Measurements from ENCODE around the gene RAB31. TPM values are rescaled to one million over a fixed set of nuclear protein-coding genes. Genes with fewer than 3 reads are reported as not detected.

The RAB31 gene
- total and polyA plus RNA-seq, 2 of the 13 experiments (the other 11 are each of a cell fraction or from before 2014, with no cell fraction given) = 1.1 to 1.7 TPM

- no peaks in the 10 kb centered on the region for H3K36me3 ChIP-seq (replicated peaks in 1 of 2; ENCODE audit: control insufficient read depth in 1 of 2, insufficient read depth in 2 of 2, low read length in 2 of 2)
- ATAC-seq (peak; percentile 41; the same call in 1 of the 3 replicates), DNase-seq (ENCODE audit: low spot score) (no peak), FAIRE-seq (no peak)
- no TSS peak for BruUV-seq (replicated peaks)
- CTCF ChIA-PET (ENCODE audit: low intra/inter-chr PET ratio, low total read pairs) = no interaction called here
- intact Hi-C loops (cut with micrococcal nuclease; ENCODE audit: unreplicated experiment) (no loop called here), in situ Hi-C loops (cut with HindIII; ENCODE audit: extremely low pct_ligation_motif_present, low pct_unique_long_range_greater_than_20kb) (no loop called here)
- H3K4me2 ChIP-seq (ENCODE audit: low read depth, low read length) = no peak overlapping the region
- peaks cover under 1% of the 10 kb centered on the region; the same call in 1 of the 2 replicates for H3K4me1 ChIP-seq (ENCODE audit: insufficient read depth, low read length)
- no peaks in the 10 kb centered on the region for H3K27me3 ChIP-seq (ENCODE audit: control insufficient read depth in 1 of 2, insufficient read depth in 2 of 2, low read length in 2 of 2)
- H3K79me2 ChIP-seq (ENCODE audit: insufficient read depth, low read length) = no peaks in the 10 kb centered on the region
- H2AFZ ChIP-seq (ENCODE audit: low read length) = no peak overlapping the region
- no peak overlapping the region for H3K27ac ChIP-seq (ENCODE audit: extremely low read length, insufficient read depth, low read length)
- H3K9me3 ChIP-seq (ENCODE audit: low read length) = no peaks in the 10 kb centered on the region
- POLR2A ChIA-PET = no interaction called here
- TF ChIP-seq JUND (CRISPR knock-in tag; IDR thresholded peaks at IDR 0.05) = no peak
- TF ChIP-seq CTCF (CRISPR knock-in tag; IDR thresholded peaks at IDR 0.05) = 0 out of 2 replicates have a peak, but pooled peaks have one; percentile 18
- no peak for TF ChIP-seq ZNF362 (CRISPR knock-in tag; IDR thresholded peaks at IDR 0.05; ENCODE audit: borderline replicate concordance)
- no peak for TF ChIP-seq ZIK1 (CRISPR knock-in tag; IDR thresholded peaks at IDR 0.05; ENCODE audit: borderline replicate concordance, low read depth)
- TF ChIP-seq ZNF589 (CRISPR knock-in tag; conservative IDR thresholded peaks at IDR 0.05) = no peak
- no peak for TF ChIP-seq ZNF800 (CRISPR knock-in tag; IDR thresholded peaks at IDR 0.05)
- TF ChIP-seq STAG1 (CRISPR knock-in tag; IDR thresholded peaks at IDR 0.05) = 0 out of 2 replicates have a peak, but pooled peaks have one; percentile 20
- no peak for TF ChIP-seq ZNF678 (CRISPR knock-in tag; IDR thresholded peaks at IDR 0.05)
- no peak for TF ChIP-seq ZNF34 (CRISPR knock-in tag; IDR thresholded peaks at IDR 0.05; ENCODE audit: borderline replicate concordance)
- H4K20me1 ChIP-seq (ENCODE audit: insufficient read depth, low read length) = no peaks in the 10 kb centered on the region
- WGBS (ENCODE audit: low lambda C conversion rate) = 24% methylated on average over 3 of the region's 3 CpGs
- no peak overlapping the region for H3K4me3 ChIP-seq (replicated peaks in 1 of 3; ENCODE audit: insufficient read depth in 1 of 3, low read depth in 2 of 3, low read length in 3 of 3)
- H3K9ac ChIP-seq (ENCODE audit: insufficient read depth, low read depth, low read length) = no peak overlapping the region
Measured at GRCh38 chr18:9694952-9695495, 13.1 kb upstream of the RAB31 start.
